HEK293 (cell line): Measurements from ENCODE around the gene KIF19.

Experiments used
- CTCF ChIA-PET: fragments of 350-600 bp; formaldehyde crosslinking; extraction: SDS; loops from one replicate; lab custom pipeline; 2021; ENCODE audit warnings: antibody characterized with exemption; lab: Yijun Ruan, JAX
- POLR2A ChIA-PET: fragments of 300-600 bp; formaldehyde crosslinking; extraction: SDS; loops from one replicate; lab custom pipeline; 2020; ENCODE audit warnings: antibody characterized with exemption, inconsistent platforms; lab: Yijun Ruan, JAX
- H3K27ac ChIP-seq: fragments of 200-500 bp; sonication (Bioruptor generic); 2 replicates; pipeline ENCODE4 v1.5.1; 2014; ENCODE audit warnings: low read depth, low read length, control low read depth, inconsistent platforms; ENCODE audit errors: extremely low read depth
- H3K36me3 ChIP-seq, 2 experiments: fragments of 200-500 bp in 1 of 2; sonication (Bioruptor generic) in 1 of 2; 1 replicate in 1 of 2; 2 replicates in 1 of 2; pipeline ENCODE4 v1.5.1; 2014 to 2017; ENCODE audit warnings: inconsistent platforms in 2 of 2, low read length in 2 of 2; ENCODE audit not compliant: control insufficient read depth in 2 of 2, insufficient read depth in 1 of 2
- H3K4me1 ChIP-seq: fragments of 200-500 bp; sonication (Bioruptor generic); 2 replicates; pipeline ENCODE4 v1.5.1; 2014; ENCODE audit warnings: mild to moderate bottlenecking, low read length, inconsistent platforms; ENCODE audit not compliant: control insufficient read depth, insufficient read depth
- H3K4me3 ChIP-seq: 2 replicates; pipeline ENCODE4 v1.5.1; 2011; ENCODE audit warnings: low read depth, mild to moderate bottlenecking, control low read depth, low read length, moderate library complexity
- H3K9me3 ChIP-seq: fragments of 200-500 bp; sonication (Bioruptor generic); 2 replicates; pipeline ENCODE4 v1.5.1; 2014; ENCODE audit warnings: low read depth, low read length, inconsistent platforms; ENCODE audit not compliant: control insufficient read depth, insufficient read depth
- GLIS1 ChIP-seq: fragments of 450-650 bp; formaldehyde crosslinking; IDR thresholded peaks from 2 replicates; pipeline ENCODE4 v1.5.1; 2016; ENCODE audit warnings: missing biosample characterization, missing genetic modification characterization
- OVOL3 ChIP-seq: fragments of 450-650 bp; formaldehyde crosslinking; IDR thresholded peaks from 2 replicates; pipeline ENCODE4 v1.5.1; 2016; ENCODE audit warnings: missing biosample characterization, missing genetic modification characterization
- PRDM1 ChIP-seq: fragments of 450-650 bp; formaldehyde crosslinking; IDR thresholded peaks from 2 replicates; pipeline ENCODE4; 2016; ENCODE audit warnings: missing biosample characterization, missing genetic modification characterization
- SP7 ChIP-seq: fragments of 450-650 bp; formaldehyde crosslinking; IDR thresholded peaks from 2 replicates; pipeline ENCODE4 v1.5.1; 2016; ENCODE audit warnings: missing biosample characterization, missing genetic modification characterization
- YY1 ChIP-seq: fragments of 450-650 bp; formaldehyde crosslinking; IDR thresholded peaks from 2 replicates; pipeline ENCODE4 v1.5.1; 2018; ENCODE audit warnings: missing biosample characterization, missing genetic modification characterization
- ZBTB21 ChIP-seq: fragments of 450-650 bp; formaldehyde crosslinking; IDR thresholded peaks from 2 replicates; pipeline ENCODE4 v1.5.1; 2017; ENCODE audit warnings: missing biosample characterization, missing genetic modification characterization
- ZFHX2 ChIP-seq: fragments of 450-650 bp; formaldehyde crosslinking; conservative IDR thresholded peaks from 2 replicates; pipeline ENCODE4 v1.5.1; 2016; ENCODE audit warnings: missing biosample characterization, missing genetic modification characterization
- ZNF146 ChIP-seq: fragments of 450-650 bp; formaldehyde crosslinking; IDR thresholded peaks from 2 replicates; pipeline ENCODE4 v1.5.1; 2016; ENCODE audit warnings: missing biosample characterization, missing genetic modification characterization
- ZNF174 ChIP-seq: fragments of 450-650 bp; formaldehyde crosslinking; IDR thresholded peaks from 2 replicates; pipeline ENCODE4 v1.5.0; 2017; ENCODE audit warnings: missing biosample characterization, mild to moderate bottlenecking, missing genetic modification characterization
- ZNF175 ChIP-seq: fragments of 450-650 bp; formaldehyde crosslinking; IDR thresholded peaks from 2 replicates; pipeline ENCODE4 v1.5.1; 2016; ENCODE audit warnings: missing biosample characterization, missing genetic modification characterization
- ZNF214 ChIP-seq: fragments of 450-650 bp; formaldehyde crosslinking; IDR thresholded peaks from 2 replicates; pipeline ENCODE4 v1.5.1; 2017; ENCODE audit warnings: missing biosample characterization, mild to moderate bottlenecking, missing genetic modification characterization, borderline replicate concordance
- ZNF221 ChIP-seq: fragments of 450-650 bp; formaldehyde crosslinking; IDR thresholded peaks from 2 replicates; pipeline ENCODE4 v1.5.1; 2017; ENCODE audit warnings: missing biosample characterization, missing genetic modification characterization, borderline replicate concordance
- ZNF292 ChIP-seq: fragments of 450-650 bp; formaldehyde crosslinking; IDR thresholded peaks from 2 replicates; pipeline ENCODE4 v1.5.1; 2016; ENCODE audit warnings: low read depth, missing biosample characterization, missing genetic modification characterization, borderline replicate concordance
- ZNF311 ChIP-seq: fragments of 450-650 bp; formaldehyde crosslinking; IDR thresholded peaks from 2 replicates; pipeline ENCODE4 v1.5.1; 2017; ENCODE audit warnings: missing biosample characterization, missing genetic modification characterization, borderline replicate concordance
- ZNF426 ChIP-seq: fragments of 450-650 bp; formaldehyde crosslinking; IDR thresholded peaks from 2 replicates; pipeline ENCODE4 v1.5.1; 2017; ENCODE audit warnings: missing biosample characterization, missing genetic modification characterization, mild to moderate bottlenecking, inconsistent platforms, moderate library complexity
- ZNF501 ChIP-seq: fragments of 450-650 bp; formaldehyde crosslinking; IDR thresholded peaks from 2 replicates; pipeline ENCODE4 v1.5.1; 2016; ENCODE audit warnings: missing biosample characterization, missing genetic modification characterization
- ZNF514 ChIP-seq: fragments of 450-650 bp; formaldehyde crosslinking; IDR thresholded peaks from 2 replicates; pipeline ENCODE4 v1.5.1; 2016; ENCODE audit warnings: missing biosample characterization, missing genetic modification characterization
- ZNF843 ChIP-seq: fragments of 450-650 bp; formaldehyde crosslinking; IDR thresholded peaks from 2 replicates; pipeline ENCODE4 v1.5.1; 2016; ENCODE audit warnings: missing biosample characterization, missing genetic modification characterization
- TF ChIP-seq, protein P1 (sequence below): fragments of 450-650 bp; formaldehyde crosslinking; IDR thresholded peaks from 2 replicates; pipeline ENCODE4 v1.5.1; 2017; ENCODE audit warnings: missing biosample characterization, missing genetic modification characterization
- TF ChIP-seq, protein P2 (sequence below): fragments of 450-650 bp; formaldehyde crosslinking; IDR thresholded peaks from 2 replicates; pipeline ENCODE4 v1.5.1; 2016; ENCODE audit warnings: missing biosample characterization, missing genetic modification characterization
- TF ChIP-seq, protein P3 (sequence below): fragments of 450-650 bp; formaldehyde crosslinking; IDR thresholded peaks from 2 replicates; pipeline ENCODE4 v1.5.1; 2016; ENCODE audit warnings: missing biosample characterization, missing genetic modification characterization
- TF ChIP-seq, protein P4 (sequence below): fragments of 450-650 bp; IDR thresholded peaks from 2 replicates; pipeline ENCODE4 v1.5.1; 2018; ENCODE audit warnings: missing biosample characterization, missing genetic modification characterization
- TF ChIP-seq, protein P5 (sequence below): fragments of 450-650 bp; formaldehyde crosslinking; IDR thresholded peaks from 2 replicates; pipeline ENCODE4 v1.5.1; 2016; ENCODE audit warnings: missing biosample characterization, missing genetic modification characterization

The KIF19 gene

DNA sequence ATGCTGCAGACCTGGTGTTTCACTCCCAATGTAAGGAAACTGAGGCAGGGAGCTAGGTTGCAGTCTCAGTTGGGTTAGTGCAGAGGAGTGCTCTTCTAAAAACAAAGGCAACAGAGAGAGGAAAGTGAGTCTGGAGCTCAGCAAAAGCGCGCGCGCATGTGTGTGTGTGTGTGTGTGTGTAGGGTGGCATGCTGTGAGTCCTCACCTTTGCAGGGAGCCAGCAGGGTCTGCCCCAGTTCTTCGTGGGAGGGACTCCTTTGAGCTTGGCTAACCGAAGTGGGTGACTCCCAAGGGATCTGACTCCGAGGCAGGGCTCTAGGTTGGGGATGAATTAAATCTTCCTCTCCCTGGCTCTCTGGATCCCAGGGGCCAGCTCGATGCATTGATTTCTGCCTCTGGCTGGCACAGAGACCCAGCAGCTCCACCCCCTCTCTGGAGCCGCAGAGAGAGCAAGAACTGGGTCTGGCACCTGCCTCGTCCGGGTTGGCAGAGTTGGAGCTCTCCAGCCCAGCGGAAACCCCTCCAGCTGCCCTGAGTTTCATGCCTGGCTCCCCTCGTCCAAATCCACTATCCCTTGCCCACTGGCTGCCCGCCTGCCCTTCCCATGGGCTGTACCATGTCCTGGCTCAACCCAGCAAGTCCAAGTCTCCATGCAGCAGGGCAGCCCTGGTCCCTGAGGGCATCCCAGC lies 36.9 kb downstream of the KIF19 start (continued):
- TF ChIP-seq, protein P1, sequence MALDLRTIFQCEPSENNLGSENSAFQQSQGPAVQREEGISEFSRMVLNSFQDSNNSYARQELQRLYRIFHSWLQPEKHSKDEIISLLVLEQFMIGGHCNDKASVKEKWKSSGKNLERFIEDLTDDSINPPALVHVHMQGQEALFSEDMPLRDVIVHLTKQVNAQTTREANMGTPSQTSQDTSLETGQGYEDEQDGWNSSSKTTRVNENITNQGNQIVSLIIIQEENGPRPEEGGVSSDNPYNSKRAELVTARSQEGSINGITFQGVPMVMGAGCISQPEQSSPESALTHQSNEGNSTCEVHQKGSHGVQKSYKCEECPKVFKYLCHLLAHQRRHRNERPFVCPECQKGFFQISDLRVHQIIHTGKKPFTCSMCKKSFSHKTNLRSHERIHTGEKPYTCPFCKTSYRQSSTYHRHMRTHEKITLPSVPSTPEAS (tag by site-specific recombination): 0 out of 2 replicates have a peak, but pooled peaks have one; percentile 31
- TF ChIP-seq, protein P2, sequence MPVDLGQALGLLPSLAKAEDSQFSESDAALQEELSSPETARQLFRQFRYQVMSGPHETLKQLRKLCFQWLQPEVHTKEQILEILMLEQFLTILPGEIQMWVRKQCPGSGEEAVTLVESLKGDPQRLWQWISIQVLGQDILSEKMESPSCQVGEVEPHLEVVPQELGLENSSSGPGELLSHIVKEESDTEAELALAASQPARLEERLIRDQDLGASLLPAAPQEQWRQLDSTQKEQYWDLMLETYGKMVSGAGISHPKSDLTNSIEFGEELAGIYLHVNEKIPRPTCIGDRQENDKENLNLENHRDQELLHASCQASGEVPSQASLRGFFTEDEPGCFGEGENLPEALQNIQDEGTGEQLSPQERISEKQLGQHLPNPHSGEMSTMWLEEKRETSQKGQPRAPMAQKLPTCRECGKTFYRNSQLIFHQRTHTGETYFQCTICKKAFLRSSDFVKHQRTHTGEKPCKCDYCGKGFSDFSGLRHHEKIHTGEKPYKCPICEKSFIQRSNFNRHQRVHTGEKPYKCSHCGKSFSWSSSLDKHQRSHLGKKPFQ (tag by site-specific recombination): no peak
- TF ChIP-seq ZNF514: no peak
- no peak for TF ChIP-seq ZNF146 (tag by site-specific recombination)
- TF ChIP-seq ZNF426 (tag by site-specific recombination): no peak
- no peak for TF ChIP-seq OVOL3 (tag by site-specific recombination)
- no peak for TF ChIP-seq PRDM1
- TF ChIP-seq YY1 (tag by site-specific recombination): no peak
- peak; percentile 20; the same call in 1 of the 2 replicates for TF ChIP-seq ZFHX2 (tag by site-specific recombination)
- no peak for TF ChIP-seq ZNF175
- no peak for TF ChIP-seq ZBTB21 (tag by site-specific recombination)
- TF ChIP-seq ZNF311 (tag by site-specific recombination): no peak
- TF ChIP-seq, protein P3, sequence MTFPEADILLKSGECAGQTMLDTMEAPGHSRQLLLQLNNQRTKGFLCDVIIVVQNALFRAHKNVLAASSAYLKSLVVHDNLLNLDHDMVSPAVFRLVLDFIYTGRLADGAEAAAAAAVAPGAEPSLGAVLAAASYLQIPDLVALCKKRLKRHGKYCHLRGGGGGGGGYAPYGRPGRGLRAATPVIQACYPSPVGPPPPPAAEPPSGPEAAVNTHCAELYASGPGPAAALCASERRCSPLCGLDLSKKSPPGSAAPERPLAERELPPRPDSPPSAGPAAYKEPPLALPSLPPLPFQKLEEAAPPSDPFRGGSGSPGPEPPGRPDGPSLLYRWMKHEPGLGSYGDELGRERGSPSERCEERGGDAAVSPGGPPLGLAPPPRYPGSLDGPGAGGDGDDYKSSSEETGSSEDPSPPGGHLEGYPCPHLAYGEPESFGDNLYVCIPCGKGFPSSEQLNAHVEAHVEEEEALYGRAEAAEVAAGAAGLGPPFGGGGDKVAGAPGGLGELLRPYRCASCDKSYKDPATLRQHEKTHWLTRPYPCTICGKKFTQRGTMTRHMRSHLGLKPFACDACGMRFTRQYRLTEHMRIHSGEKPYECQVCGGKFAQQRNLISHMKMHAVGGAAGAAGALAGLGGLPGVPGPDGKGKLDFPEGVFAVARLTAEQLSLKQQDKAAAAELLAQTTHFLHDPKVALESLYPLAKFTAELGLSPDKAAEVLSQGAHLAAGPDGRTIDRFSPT (tag by site-specific recombination): no peak
- no peak for TF ChIP-seq ZNF843
- no peak for TF ChIP-seq SP7 (tag by site-specific recombination)
- TF ChIP-seq ZNF292 (tag by site-specific recombination): no peak
- TF ChIP-seq ZNF501: no peak

DNA sequence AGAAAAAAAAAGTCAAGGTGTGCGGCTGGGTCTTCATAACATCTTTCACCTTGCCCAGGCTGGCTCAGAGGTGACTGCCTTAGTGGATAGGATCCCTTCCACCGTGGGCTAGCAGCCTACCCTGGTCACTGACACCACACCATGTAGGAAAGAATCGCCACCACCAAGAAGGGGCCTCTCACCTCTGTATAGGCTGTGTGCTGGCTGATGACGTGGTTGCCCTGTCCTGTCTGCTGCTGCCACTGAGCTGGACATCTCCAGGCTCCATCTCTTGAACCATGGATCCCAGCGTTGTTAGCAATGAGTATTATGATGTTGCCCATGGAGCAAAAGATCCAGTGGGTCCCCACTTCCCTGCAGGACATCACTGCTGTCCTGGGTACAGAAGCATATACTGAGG lies 41.2 kb downstream of the KIF19 start, which contains the start of gene GPR142:
TSS of gene GPR142 (plus strand) at position 301 of the 400 bp plus-strand sequence. CDS start 2,035 bp downstream, outside the sequence.
- no peaks in the 10 kb centered on the region for H3K4me1 ChIP-seq
- ChIA-PET CTCF (interaction anchor here (0.5 to 4.9 kb wide), 43 partner anchors 10 to 896 kb away, joined by 3 to 101 read pairs (median 6); partner anchors contain the start of gene CD300LD), POLR2A (no interaction called here)
- no peaks in the 10 kb centered on the region for H3K9me3 ChIP-seq
- no peaks in the 10 kb centered on the region for H3K36me3 ChIP-seq
- no peak within 1 kb of the TSS for H3K27ac ChIP-seq
- no peak within 1 kb of the TSS for H3K4me3 ChIP-seq
- TF ChIP-seq ZNF174 (tag by site-specific recombination): no peak
- TF ChIP-seq, protein P4, sequence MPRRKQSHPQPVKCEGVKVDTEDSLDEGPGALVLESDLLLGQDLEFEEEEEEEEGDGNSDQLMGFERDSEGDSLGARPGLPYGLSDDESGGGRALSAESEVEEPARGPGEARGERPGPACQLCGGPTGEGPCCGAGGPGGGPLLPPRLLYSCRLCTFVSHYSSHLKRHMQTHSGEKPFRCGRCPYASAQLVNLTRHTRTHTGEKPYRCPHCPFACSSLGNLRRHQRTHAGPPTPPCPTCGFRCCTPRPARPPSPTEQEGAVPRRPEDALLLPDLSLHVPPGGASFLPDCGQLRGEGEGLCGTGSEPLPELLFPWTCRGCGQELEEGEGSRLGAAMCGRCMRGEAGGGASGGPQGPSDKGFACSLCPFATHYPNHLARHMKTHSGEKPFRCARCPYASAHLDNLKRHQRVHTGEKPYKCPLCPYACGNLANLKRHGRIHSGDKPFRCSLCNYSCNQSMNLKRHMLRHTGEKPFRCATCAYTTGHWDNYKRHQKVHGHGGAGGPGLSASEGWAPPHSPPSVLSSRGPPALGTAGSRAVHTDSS (tag by site-specific recombination): no peak
- no peak for TF ChIP-seq GLIS1
- no peak for TF ChIP-seq ZNF514
- TF ChIP-seq, protein P5, sequence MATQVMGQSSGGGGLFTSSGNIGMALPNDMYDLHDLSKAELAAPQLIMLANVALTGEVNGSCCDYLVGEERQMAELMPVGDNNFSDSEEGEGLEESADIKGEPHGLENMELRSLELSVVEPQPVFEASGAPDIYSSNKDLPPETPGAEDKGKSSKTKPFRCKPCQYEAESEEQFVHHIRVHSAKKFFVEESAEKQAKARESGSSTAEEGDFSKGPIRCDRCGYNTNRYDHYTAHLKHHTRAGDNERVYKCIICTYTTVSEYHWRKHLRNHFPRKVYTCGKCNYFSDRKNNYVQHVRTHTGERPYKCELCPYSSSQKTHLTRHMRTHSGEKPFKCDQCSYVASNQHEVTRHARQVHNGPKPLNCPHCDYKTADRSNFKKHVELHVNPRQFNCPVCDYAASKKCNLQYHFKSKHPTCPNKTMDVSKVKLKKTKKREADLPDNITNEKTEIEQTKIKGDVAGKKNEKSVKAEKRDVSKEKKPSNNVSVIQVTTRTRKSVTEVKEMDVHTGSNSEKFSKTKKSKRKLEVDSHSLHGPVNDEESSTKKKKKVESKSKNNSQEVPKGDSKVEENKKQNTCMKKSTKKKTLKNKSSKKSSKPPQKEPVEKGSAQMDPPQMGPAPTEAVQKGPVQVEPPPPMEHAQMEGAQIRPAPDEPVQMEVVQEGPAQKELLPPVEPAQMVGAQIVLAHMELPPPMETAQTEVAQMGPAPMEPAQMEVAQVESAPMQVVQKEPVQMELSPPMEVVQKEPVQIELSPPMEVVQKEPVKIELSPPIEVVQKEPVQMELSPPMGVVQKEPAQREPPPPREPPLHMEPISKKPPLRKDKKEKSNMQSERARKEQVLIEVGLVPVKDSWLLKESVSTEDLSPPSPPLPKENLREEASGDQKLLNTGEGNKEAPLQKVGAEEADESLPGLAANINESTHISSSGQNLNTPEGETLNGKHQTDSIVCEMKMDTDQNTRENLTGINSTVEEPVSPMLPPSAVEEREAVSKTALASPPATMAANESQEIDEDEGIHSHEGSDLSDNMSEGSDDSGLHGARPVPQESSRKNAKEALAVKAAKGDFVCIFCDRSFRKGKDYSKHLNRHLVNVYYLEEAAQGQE (tag by site-specific recombination): no peak
- TF ChIP-seq ZNF311 (tag by site-specific recombination): no peak
- TF ChIP-seq ZNF214 (tag by site-specific recombination): no peak
- TF ChIP-seq ZNF221 (tag by site-specific recombination): no peak
- TF ChIP-seq ZBTB21 (tag by site-specific recombination): no peak
